ENCODE data around the gene FLT1.
A peak's percentile ranks its signal among the peaks of the same experiment; 100 is the strongest.

Gene FLT1

DNA sequence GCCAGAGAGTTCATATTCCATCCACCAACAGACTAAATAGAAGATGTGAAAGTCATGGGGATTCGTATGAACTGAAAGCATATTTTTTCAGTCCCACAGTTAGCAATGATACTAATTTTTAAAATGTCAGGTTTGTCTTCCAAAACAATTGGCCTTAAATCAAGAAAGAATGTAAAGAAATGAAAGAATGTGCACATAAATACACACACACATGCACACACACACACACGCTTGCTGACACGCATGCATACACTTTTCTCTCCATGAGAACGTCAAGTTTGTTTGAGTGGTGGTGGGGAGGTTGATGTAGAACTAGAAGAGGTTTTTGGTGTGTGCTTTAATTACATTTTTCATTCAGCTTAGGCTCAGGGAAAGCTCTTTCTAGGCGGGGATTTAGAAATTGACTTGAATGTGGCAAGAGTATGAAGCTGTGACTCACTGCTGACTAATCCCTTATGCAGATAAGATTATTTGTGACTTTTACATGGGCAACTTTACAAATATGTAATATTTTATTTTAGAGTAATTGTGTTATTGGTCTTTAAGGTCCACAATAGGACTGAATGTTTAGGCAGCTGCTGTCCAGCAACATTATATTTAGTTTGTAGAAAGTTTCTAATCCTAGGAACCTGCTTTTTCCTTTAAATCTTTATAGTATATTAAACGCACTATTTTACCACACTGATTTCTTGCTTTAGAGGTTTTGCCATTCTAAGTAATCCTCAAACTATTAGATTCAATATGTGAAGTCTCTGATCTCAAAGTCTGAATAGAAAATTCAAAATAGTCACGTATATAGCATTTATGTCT, 18.8 kb downstream of the FLT1 start (continued):
- TF ChIP-seq, protein P1, sequence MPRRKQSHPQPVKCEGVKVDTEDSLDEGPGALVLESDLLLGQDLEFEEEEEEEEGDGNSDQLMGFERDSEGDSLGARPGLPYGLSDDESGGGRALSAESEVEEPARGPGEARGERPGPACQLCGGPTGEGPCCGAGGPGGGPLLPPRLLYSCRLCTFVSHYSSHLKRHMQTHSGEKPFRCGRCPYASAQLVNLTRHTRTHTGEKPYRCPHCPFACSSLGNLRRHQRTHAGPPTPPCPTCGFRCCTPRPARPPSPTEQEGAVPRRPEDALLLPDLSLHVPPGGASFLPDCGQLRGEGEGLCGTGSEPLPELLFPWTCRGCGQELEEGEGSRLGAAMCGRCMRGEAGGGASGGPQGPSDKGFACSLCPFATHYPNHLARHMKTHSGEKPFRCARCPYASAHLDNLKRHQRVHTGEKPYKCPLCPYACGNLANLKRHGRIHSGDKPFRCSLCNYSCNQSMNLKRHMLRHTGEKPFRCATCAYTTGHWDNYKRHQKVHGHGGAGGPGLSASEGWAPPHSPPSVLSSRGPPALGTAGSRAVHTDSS (tag by site-specific recombination; IDR thresholded peaks at IDR 0.05): no peak
- no peak for TF ChIP-seq ZNF24 (tag by site-specific recombination; IDR thresholded peaks at IDR 0.05)

DNA sequence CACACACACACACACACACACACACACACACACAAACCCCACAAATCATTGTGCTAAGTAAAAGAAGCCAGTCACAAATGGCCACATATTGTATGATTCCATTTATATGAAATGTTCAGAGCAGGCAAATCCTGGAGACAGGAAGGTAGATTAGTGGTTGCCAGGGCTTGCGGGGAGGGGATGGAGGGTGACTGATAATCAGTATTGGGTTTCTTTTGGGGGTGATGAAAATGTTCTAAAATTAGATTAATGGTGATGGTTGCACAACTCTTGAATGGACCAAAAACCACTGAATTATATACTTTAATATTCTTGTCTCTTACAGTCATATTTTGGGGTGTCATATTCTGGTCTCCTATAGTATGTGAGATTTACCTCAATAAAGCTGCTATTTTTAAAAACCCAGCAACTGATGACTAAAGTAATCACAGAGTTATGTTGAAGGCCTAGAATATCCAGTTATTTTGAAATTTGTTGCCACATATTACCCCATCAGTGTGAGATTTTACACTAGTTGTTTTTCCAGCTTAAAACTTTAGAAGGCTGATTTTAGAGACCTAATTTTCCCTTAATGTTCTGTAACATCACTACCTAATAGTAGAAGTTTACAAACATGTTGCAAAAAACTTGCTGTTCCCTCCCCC, 20.3 kb downstream of the FLT1 start:
- Histone ChIP-seq H3K36me3 (ENCODE audit: control insufficient read depth in 2 of 2, insufficient read depth in 1 of 2, low read length in 2 of 2) (no peaks in the 10 kb centered on the region), H3K27ac (ENCODE audit: extremely low read depth, low read depth, low read length) (no peak overlapping the region), H3K4me1 (ENCODE audit: control insufficient read depth, insufficient read depth, low read length) (peaks cover 17% of the 10 kb centered on the region), H3K9me3 (ENCODE audit: control insufficient read depth, insufficient read depth, low read depth, low read length) (no peaks in the 10 kb centered on the region), H3K4me3 (ENCODE audit: low read depth, low read length) (no peak overlapping the region)
- TF ChIP-seq ZNF10 (tag by site-specific recombination; IDR thresholded peaks at IDR 0.05): peak; percentile 72
- TF ChIP-seq, protein P2, sequence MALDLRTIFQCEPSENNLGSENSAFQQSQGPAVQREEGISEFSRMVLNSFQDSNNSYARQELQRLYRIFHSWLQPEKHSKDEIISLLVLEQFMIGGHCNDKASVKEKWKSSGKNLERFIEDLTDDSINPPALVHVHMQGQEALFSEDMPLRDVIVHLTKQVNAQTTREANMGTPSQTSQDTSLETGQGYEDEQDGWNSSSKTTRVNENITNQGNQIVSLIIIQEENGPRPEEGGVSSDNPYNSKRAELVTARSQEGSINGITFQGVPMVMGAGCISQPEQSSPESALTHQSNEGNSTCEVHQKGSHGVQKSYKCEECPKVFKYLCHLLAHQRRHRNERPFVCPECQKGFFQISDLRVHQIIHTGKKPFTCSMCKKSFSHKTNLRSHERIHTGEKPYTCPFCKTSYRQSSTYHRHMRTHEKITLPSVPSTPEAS (tag by site-specific recombination; IDR thresholded peaks at IDR 0.05): peak; percentile 39; the same call in 1 of the 2 replicates
- 0 out of 2 replicates have a peak, but pooled peaks have one; percentile 20 for TF ChIP-seq ZNF335 (tag by site-specific recombination; conservative IDR thresholded peaks at IDR 0.05)
- no peak for TF ChIP-seq ZNF654 (tag by site-specific recombination; IDR thresholded peaks at IDR 0.05; ENCODE audit: low read depth)
- CTCF ChIA-PET: no interaction called here
- POLR2A ChIA-PET: no interaction called here

DNA sequence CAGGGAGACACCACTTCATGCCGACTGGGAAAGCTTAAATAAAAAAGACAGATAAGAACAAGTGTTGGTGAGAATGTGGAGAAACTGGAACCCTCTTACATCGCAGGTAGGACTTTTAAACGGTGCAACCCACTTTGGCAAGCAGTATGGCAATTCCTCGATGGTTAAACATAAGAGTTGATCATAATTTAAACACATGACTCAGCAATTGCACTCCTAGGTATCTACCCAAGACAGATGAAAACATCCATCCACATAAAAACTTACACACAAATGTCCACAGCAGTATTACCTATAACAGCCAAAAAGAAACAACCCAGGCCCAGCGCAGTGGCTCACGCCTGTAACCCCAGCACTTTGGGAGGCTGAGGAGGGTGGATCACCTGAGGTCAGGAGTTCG, 21.9 kb downstream of the FLT1 start:
- H3K4me3 ChIP-seq (ENCODE audit: low read depth, low read length): no peak overlapping the region
- no peaks in the 10 kb centered on the region for H3K36me3 ChIP-seq (ENCODE audit: control insufficient read depth in 2 of 2, insufficient read depth in 1 of 2, low read length in 2 of 2)
- no peak for TF ChIP-seq ZBTB17 (tag by site-specific recombination; IDR thresholded peaks at IDR 0.05)
- CTCF ChIA-PET: interaction anchor here (0.8 kb wide), 1 partner anchor 73 kb away, joined by 3 read pairs; no protein-coding TSS in a partner anchor
- H3K4me1 ChIP-seq (ENCODE audit: control insufficient read depth, insufficient read depth, low read length): peaks cover 16% of the 10 kb centered on the region
- POLR2A ChIA-PET: no interaction called here
- H3K9me3 ChIP-seq (ENCODE audit: control insufficient read depth, insufficient read depth, low read depth, low read length): no peaks in the 10 kb centered on the region
- H3K27ac ChIP-seq (ENCODE audit: extremely low read depth, low read depth, low read length): no peak overlapping the region

DNA sequence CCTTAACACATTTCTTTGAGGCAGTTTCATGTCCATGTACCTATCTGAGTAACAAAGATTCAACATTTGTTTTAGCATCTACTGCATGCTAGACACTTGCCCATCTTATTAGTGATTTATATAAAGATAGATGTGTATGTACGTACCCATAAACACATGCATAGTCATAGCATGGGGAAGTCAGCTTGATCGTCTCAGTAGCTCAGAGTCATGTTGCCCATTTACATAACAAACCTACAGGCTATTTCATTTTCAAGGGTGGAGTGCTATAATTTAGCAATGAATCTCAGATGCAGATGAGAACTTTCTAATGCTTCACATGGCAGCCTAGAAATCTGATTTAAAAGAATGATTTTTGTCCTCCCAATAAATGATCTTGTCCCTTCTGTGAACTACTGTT, 23.5 kb downstream of the FLT1 start:
- Histone ChIP-seq H3K4me3 (ENCODE audit: low read depth, low read length) (no peak overlapping the region), H3K36me3 (ENCODE audit: control insufficient read depth in 2 of 2, insufficient read depth in 1 of 2, low read length in 2 of 2) (no peaks in the 10 kb centered on the region), H3K4me1 (ENCODE audit: control insufficient read depth, insufficient read depth, low read length) (peaks cover 12% of the 10 kb centered on the region), H3K9me3 (ENCODE audit: control insufficient read depth, insufficient read depth, low read depth, low read length) (no peaks in the 10 kb centered on the region), H3K27ac (ENCODE audit: extremely low read depth, low read depth, low read length) (no peak overlapping the region)
- ChIA-PET CTCF (no interaction called here), POLR2A (no interaction called here)
- TF ChIP-seq, protein P3, sequence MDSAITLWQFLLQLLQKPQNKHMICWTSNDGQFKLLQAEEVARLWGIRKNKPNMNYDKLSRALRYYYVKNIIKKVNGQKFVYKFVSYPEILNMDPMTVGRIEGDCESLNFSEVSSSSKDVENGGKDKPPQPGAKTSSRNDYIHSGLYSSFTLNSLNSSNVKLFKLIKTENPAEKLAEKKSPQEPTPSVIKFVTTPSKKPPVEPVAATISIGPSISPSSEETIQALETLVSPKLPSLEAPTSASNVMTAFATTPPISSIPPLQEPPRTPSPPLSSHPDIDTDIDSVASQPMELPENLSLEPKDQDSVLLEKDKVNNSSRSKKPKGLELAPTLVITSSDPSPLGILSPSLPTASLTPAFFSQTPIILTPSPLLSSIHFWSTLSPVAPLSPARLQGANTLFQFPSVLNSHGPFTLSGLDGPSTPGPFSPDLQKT (IDR thresholded peaks at IDR 0.05; ENCODE audit: borderline replicate concordance, low read depth, low read length): no peak
- TF ChIP-seq ZNF112 (tag by site-specific recombination; IDR thresholded peaks at IDR 0.05) (no peak), HOXA7 (CRISPR knock-in tag; IDR thresholded peaks at IDR 0.05; ENCODE audit: borderline replicate concordance) (no peak), ZNF221 (tag by site-specific recombination; IDR thresholded peaks at IDR 0.05; ENCODE audit: borderline replicate concordance) (no peak), ZNF560 (tag by site-specific recombination; IDR thresholded peaks at IDR 0.05; ENCODE audit: borderline replicate concordance) (no peak), ZNF239 (tag by site-specific recombination; IDR thresholded peaks at IDR 0.05) (no peak), ZNF404 (tag by site-specific recombination; IDR thresholded peaks at IDR 0.05) (no peak), SCRT2 (tag by site-specific recombination; IDR thresholded peaks at IDR 0.05) (no peak)
- TF ChIP-seq, protein P4, sequence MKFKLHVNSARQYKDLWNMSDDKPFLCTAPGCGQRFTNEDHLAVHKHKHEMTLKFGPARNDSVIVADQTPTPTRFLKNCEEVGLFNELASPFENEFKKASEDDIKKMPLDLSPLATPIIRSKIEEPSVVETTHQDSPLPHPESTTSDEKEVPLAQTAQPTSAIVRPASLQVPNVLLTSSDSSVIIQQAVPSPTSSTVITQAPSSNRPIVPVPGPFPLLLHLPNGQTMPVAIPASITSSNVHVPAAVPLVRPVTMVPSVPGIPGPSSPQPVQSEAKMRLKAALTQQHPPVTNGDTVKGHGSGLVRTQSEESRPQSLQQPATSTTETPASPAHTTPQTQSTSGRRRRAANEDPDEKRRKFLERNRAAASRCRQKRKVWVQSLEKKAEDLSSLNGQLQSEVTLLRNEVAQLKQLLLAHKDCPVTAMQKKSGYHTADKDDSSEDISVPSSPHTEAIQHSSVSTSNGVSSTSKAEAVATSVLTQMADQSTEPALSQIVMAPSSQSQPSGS (tag by site-specific recombination; IDR thresholded peaks at IDR 0.05; ENCODE audit: low read depth): no peak
- TF ChIP-seq, protein P5, sequence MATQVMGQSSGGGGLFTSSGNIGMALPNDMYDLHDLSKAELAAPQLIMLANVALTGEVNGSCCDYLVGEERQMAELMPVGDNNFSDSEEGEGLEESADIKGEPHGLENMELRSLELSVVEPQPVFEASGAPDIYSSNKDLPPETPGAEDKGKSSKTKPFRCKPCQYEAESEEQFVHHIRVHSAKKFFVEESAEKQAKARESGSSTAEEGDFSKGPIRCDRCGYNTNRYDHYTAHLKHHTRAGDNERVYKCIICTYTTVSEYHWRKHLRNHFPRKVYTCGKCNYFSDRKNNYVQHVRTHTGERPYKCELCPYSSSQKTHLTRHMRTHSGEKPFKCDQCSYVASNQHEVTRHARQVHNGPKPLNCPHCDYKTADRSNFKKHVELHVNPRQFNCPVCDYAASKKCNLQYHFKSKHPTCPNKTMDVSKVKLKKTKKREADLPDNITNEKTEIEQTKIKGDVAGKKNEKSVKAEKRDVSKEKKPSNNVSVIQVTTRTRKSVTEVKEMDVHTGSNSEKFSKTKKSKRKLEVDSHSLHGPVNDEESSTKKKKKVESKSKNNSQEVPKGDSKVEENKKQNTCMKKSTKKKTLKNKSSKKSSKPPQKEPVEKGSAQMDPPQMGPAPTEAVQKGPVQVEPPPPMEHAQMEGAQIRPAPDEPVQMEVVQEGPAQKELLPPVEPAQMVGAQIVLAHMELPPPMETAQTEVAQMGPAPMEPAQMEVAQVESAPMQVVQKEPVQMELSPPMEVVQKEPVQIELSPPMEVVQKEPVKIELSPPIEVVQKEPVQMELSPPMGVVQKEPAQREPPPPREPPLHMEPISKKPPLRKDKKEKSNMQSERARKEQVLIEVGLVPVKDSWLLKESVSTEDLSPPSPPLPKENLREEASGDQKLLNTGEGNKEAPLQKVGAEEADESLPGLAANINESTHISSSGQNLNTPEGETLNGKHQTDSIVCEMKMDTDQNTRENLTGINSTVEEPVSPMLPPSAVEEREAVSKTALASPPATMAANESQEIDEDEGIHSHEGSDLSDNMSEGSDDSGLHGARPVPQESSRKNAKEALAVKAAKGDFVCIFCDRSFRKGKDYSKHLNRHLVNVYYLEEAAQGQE (tag by site-specific recombination; IDR thresholded peaks at IDR 0.05): no peak
